ENCODE measurements around the gene ARHGEF5.
"Not testable (repeated sequence)": the region's sequence is repeated elsewhere in the genome, so short reads cannot be mapped to it uniquely, and the experiment has no call there.

Gene ARHGEF5

GRCh38 chr7:144355176-144355822 lies at the start of gene ARHGEF5:
TSS of gene ARHGEF5 (plus strand) at chr7:144355402. CDS start at chr7:144362670, 7,268 bp downstream.
- not testable (repeated sequence) for FAIRE-seq; DNase-seq (ENCODE audit: insufficient read length, low spot score)

- not testable (repeated sequence) for FAIRE-seq; DNase-seq (ENCODE audit: insufficient read length, low spot score)
Measured at GRCh38 chr7:144309702-144310101, 45.5 kb upstream of the ARHGEF5 start.

- DNase-seq (ENCODE audit: insufficient read length, low spot score); FAIRE-seq: not testable (repeated sequence)
Measured at GRCh38 chr7:144311218-144311617, 44.0 kb upstream of the ARHGEF5 start.

GRCh38 chr7:144311872-144312469 lies 43.2 kb upstream of the ARHGEF5 start, which contains the start of gene OR2A1:
TSS of gene OR2A1 (plus strand) at chr7:144312419. CDS start at chr7:144318125, 5,706 bp downstream.
- not testable (repeated sequence) for DNase-seq (ENCODE audit: insufficient read length, low spot score); FAIRE-seq

DNA sequence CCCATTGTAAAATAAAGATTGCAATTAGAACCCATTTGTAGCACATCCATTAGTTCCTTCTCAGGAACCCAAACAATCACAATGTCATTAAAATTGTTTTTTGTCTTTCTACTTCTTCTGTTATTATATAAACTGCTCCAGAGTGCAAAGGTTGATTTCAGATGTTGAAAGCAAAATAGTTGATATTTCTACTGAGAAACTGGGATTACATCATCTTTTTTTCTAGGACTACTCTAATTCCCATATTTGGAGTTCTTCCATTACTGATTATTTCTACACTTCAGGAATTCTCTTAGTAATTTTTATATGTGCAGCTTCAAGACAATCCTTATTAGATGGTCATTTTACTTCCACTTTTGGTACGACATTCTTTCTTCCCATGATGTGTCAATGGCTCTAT lies 37.7 kb upstream of the ARHGEF5 start:
- FAIRE-seq; DNase-seq (ENCODE audit: insufficient read length, low spot score): not testable (repeated sequence)

- FAIRE-seq; DNase-seq (ENCODE audit: insufficient read length, low spot score): not testable (repeated sequence)
Measured at GRCh38 chr7:144319547-144319946, 35.7 kb upstream of the ARHGEF5 start.

- FAIRE-seq; DNase-seq (ENCODE audit: insufficient read length, low spot score): not testable (repeated sequence)
Measured at GRCh38 chr7:144321677-144322206, 33.5 kb upstream of the ARHGEF5 start.

DNA sequence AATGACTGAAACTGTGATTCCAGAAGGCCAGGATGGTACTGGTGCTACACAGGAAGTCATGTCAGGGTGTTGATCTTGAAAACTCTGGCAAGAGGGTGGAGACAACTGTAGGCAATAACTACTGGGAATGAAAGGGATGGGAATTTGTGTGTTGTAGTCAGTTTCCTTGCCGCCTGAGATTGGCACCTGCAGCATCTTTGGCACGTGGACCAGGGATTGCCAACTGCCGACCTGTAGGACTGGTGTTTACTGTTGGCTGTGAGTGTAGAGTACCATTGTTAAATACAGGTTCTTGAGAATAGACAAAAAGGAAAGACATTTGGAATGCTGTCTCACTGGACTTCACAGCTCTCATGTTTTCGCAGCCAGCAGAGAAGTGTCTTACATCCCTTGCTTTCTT lies 31.8 kb upstream of the ARHGEF5 start:
- not testable (repeated sequence) for FAIRE-seq; DNase-seq (ENCODE audit: insufficient read length, low spot score)

DNA sequence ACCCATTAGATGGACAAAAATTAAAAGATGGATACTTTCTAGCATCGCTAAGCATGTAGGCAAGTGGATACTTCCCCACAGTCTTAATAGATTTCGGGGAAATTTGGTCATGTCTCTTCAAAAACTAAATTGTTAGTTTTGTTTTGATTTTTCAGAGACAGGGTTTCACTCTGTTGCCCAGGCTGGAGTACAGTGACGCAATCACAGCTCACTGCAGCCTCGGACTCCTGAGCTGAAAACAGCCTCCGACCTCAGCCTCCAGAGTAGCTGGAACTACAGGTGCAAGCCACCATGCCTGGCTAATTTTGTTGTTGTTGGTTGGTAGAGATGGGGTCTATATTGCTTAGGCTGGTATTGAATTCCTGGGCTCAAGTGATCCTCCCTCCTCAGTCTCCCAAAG lies 29.3 kb upstream of the ARHGEF5 start:
- not testable (repeated sequence) for DNase-seq (ENCODE audit: insufficient read length, low spot score); FAIRE-seq

DNA sequence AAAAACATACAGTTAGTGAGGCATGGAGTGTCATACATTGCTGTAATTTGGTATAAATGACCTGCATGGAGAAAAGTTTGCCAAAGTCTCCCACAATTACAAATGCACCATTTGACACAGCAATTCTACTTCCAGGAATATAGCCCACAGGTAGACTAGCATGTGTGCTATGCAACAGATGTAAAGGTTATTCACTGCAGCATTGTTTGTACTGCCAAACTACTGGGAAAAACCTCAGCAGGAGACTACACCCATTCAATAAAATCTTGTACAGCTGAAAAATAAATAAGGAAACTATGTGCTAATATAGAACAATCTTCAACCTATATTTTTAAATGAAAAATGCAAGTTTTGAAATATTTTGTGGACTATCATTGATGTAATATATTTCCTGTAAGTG lies 25.2 kb upstream of the ARHGEF5 start:
- DNase-seq (ENCODE audit: insufficient read length, low spot score): not testable (repeated sequence)

DNA sequence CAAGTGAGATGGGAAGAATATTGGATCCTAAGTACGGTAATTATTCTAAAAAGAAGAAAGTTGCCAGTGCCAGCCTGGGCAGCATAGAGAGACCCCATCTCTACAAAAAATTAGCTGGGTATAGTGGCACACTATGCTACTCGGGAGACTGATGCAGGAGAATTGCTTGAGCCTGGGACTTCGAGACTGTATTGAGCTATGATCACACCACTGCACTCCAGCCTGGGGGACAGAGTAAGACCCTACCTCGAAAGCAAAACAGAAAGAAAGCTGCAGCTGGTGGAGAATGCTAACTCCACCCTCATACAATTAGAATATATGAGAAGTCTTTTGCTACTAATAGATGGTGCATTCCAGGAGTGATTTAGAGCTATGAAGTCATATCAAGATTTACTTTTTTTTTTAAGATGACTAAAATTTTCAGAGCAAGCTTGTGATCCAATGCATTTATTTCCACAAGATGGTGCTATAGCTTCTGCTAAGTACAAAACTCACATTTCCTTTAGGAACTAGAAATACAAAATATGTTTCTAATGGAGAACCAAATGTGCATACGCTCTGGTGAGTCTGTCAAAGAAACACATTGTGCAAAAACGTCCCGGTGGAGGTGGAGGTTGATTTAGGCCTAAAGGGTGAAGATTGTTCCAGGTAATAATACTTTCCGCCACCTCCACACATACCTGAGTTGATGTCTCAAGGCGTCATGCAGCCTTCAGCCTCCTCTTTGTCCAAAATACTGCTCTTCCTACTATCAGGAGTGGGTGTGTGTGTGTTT lies 23.8 kb upstream of the ARHGEF5 start:
- DNase-seq (ENCODE audit: insufficient read length, low spot score); FAIRE-seq: not testable (repeated sequence)

More for the DNA sequence above, 25.2 kb upstream of the ARHGEF5 start:
- FAIRE-seq: not testable (repeated sequence)

DNA sequence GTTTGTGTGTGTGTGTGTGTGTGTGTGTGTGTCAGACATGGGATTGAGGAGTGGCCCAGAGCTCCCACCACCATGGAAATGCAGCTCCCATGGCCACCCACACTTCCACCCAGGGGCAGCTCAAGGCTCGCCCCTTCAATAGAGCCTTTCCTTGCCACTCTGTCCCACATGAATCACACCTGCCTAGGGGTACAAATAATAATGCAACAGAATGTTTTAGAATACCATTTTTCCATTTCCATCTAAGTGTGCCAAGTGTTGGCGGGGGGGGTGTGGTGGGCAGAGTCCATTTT lies 23.3 kb upstream of the ARHGEF5 start:
- FAIRE-seq; DNase-seq (ENCODE audit: insufficient read length, low spot score): not testable (repeated sequence)

DNA sequence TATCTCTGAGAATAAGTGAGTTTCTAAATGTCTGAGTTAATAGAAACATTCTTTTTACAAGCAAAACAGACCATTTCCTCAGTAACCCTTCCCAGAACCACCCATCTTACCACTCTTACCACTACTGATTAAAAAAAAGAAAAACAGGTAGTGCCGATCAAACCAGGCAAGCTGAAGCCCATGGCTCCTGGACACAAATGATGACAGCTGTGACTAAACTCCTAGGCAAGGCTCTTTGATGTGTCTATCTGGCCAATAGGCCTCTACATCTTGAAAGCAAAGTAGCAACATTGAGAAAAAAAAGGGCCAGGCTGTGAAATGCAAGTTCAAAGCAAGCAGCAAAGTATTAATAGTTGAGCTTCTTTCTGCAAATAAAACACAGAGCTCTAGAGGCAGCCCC lies 6.6 kb upstream of the ARHGEF5 start:
- not testable (repeated sequence) for FAIRE-seq; DNase-seq (ENCODE audit: insufficient read length, low spot score)

DNA sequence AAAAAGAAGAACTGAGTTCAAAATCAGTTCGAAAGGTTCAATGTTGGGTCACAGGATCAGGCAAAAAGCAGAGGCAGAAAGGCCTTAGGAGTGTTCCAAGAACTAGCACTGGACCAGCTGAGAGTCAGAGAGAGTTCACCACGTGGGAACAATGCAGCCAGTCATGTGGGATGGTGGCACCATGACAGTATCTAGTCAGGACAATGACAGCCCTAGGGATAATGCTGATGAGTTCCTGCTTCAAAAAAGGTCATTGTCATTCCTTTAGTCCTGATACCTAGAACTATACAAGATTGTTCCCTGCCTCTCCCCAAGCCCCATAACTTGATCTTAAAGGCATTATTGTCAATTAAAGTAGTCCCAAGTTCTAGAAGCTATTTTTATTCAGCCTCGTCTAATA lies 3.5 kb upstream of the ARHGEF5 start:
- DNase-seq (ENCODE audit: insufficient read length, low spot score); FAIRE-seq: not testable (repeated sequence)

GRCh38 chr7:144356185-144356584 lies 983 bp downstream of the ARHGEF5 start:
- DNase-seq (ENCODE audit: insufficient read length, low spot score); FAIRE-seq: not testable (repeated sequence)

- DNase-seq (ENCODE audit: insufficient read length, low spot score); FAIRE-seq: not testable (repeated sequence)
Measured at GRCh38 chr7:144356860-144357259, 1.7 kb downstream of the ARHGEF5 start.

DNA sequence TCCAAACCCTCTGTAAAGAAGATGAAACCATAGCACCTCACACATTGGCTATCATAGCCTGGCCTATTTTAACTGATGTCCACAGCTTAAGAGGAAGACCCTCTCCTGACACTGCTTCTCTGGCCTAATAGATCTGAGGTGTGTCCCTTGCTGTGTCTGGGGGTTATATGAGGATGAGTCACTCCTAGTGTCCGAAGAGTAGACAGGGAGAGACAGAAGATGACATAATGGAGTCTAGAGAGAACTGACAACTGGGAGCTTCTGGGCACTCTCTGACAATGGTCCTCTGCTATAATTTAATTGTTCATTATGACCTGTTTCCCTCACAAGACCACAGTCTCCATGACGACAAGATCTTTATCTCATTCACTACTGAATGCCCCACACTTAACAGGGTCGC lies 6.9 kb downstream of the ARHGEF5 start:
- not testable (repeated sequence) for FAIRE-seq; DNase-seq (ENCODE audit: insufficient read length, low spot score)

- DNase-seq (ENCODE audit: insufficient read length, low spot score); FAIRE-seq: not testable (repeated sequence)
Measured at GRCh38 chr7:144365523-144365922, 10.3 kb downstream of the ARHGEF5 start.

- not testable (repeated sequence) for DNase-seq (ENCODE audit: insufficient read length, low spot score); FAIRE-seq
Measured at GRCh38 chr7:144367250-144367649, 12.0 kb downstream of the ARHGEF5 start.

- DNase-seq (ENCODE audit: insufficient read length, low spot score); FAIRE-seq: not testable (repeated sequence)
Measured at GRCh38 chr7:144369221-144369620, 14.0 kb downstream of the ARHGEF5 start.

Measured in D721Med (cell line).